Type B pancreatic cell (in vitro differentiated cells): Measurements from ENCODE around the gene ERC2. TPM values are rescaled to one million over a fixed set of nuclear protein-coding genes. Genes with fewer than 3 reads are reported as not detected.

ENCODE experiments used
- DNase-seq: peaks from one replicate; pipeline ENCODE4 v3.0.0; 2021; ENCODE audit warnings: mixed read lengths; ENCODE audit not compliant: unreplicated experiment; ENCODE audit errors: extremely low spot score
- H3K27ac Mint-ChIP-seq: 2 replicates; pipeline ENCODE4 v1.8.0; 2021; ENCODE audit warnings: mild to moderate bottlenecking, mixed read lengths
- H3K27me3 Mint-ChIP-seq: 2 replicates; pipeline ENCODE4 v1.8.0; 2021; ENCODE audit warnings: mixed read lengths
- H3K36me3 Mint-ChIP-seq: 2 replicates; pipeline ENCODE4 v1.8.0; 2021; ENCODE audit warnings: mixed read lengths
- H3K4me1 Mint-ChIP-seq: one replicate; pipeline ENCODE4 v1.8.0; 2021; ENCODE audit warnings: mixed read lengths; ENCODE audit not compliant: unreplicated experiment
- H3K4me3 Mint-ChIP-seq: 2 replicates; pipeline ENCODE4 v1.8.0; 2021; ENCODE audit warnings: mild to moderate bottlenecking, mixed read lengths
- H3K9me3 Mint-ChIP-seq: 2 replicates; pipeline ENCODE4 v1.8.0; 2021; ENCODE audit warnings: mixed read lengths
- CTCF ChIP-seq: fragments of 200-600 bp; sonication (generic); conservative IDR thresholded peaks from 2 replicates; pipeline ENCODE4 v1.5.0; 2021; ENCODE audit warnings: antibody characterized with exemption, mild to moderate bottlenecking
- total RNA-seq: library from RNA; stranded (reverse); gene quantifications from 2 replicates; pipeline ENCODE4 v1.2.1, GENCODE V29; 2021; ENCODE audit warnings: low replicate concordance

ERC2 gene
- total RNA-seq, 1 donor from 2014 or later = 6.1 TPM

GRCh38 chr3:55894605-55895004 is 573.7 kb downstream of the ERC2 start:
- Mint-ChIP-seq H3K27me3 (peaks cover 21% of the 10 kb centered on the region), H3K4me1 (peaks cover 9% of the 10 kb centered on the region)

GRCh38 chr3:55893045-55893664 is 575.1 kb downstream of the ERC2 start:
- Mint-ChIP-seq H3K4me1 (peaks cover 9% of the 10 kb centered on the region), H3K36me3 (no peaks in the 10 kb centered on the region), H3K4me3 (no peak overlapping the region), H3K27me3 (peaks cover 21% of the 10 kb centered on the region), H3K9me3 (no peaks in the 10 kb centered on the region), H3K27ac (no peak overlapping the region)
- DNase-seq = no peak
- TF ChIP-seq CTCF = no peak

More at GRCh38 chr3:55894605-55895004, 573.7 kb downstream of the ERC2 start:
- no peak for TF ChIP-seq CTCF
- H3K4me3 Mint-ChIP-seq = no peak overlapping the region
- H3K36me3 Mint-ChIP-seq = no peaks in the 10 kb centered on the region
- DNase-seq = no peak
- H3K9me3 Mint-ChIP-seq = no peaks in the 10 kb centered on the region
- no peak overlapping the region for H3K27ac Mint-ChIP-seq

GRCh38 chr3:55891106-55891505 is 577.2 kb downstream of the ERC2 start:
- H3K36me3 Mint-ChIP-seq = no peaks in the 10 kb centered on the region
- H3K4me1 Mint-ChIP-seq = peaks cover 5% of the 10 kb centered on the region
- H3K9me3 Mint-ChIP-seq = no peaks in the 10 kb centered on the region
- no peak overlapping the region for H3K27ac Mint-ChIP-seq
- no peak for DNase-seq
- H3K27me3 Mint-ChIP-seq = peaks cover 16% of the 10 kb centered on the region
- no peak for TF ChIP-seq CTCF
- no peak overlapping the region for H3K4me3 Mint-ChIP-seq

- no peaks in the 10 kb centered on the region for H3K36me3 Mint-ChIP-seq
- TF ChIP-seq CTCF = no peak
- H3K27me3 Mint-ChIP-seq = peaks cover 7% of the 10 kb centered on the region
- H3K9me3 Mint-ChIP-seq = no peaks in the 10 kb centered on the region
- peaks cover 10% of the 10 kb centered on the region for H3K4me1 Mint-ChIP-seq
- H3K4me3 Mint-ChIP-seq = no peak overlapping the region
- no peak overlapping the region for H3K27ac Mint-ChIP-seq
- no peak for DNase-seq
Observed at GRCh38 chr3:55888282-55888885, 579.9 kb downstream of the ERC2 start.

GRCh38 chr3:55885721-55886120 is 582.5 kb downstream of the ERC2 start:
- no peak for DNase-seq

More at GRCh38 chr3:55885721-55886120, 582.5 kb downstream of the ERC2 start:
- peaks cover 21% of the 10 kb centered on the region for H3K4me1 Mint-ChIP-seq
- no peak overlapping the region for H3K27ac Mint-ChIP-seq
- no peak overlapping the region for H3K4me3 Mint-ChIP-seq
- no peaks in the 10 kb centered on the region for H3K36me3 Mint-ChIP-seq
- no peaks in the 10 kb centered on the region for H3K9me3 Mint-ChIP-seq
- H3K27me3 Mint-ChIP-seq = peaks cover 5% of the 10 kb centered on the region
- no peak for TF ChIP-seq CTCF
